Measurements from ENCODE around the gene NRIP3.

- TF ChIP-seq CTCF (IDR thresholded peaks at IDR 0.05) (no peak), POLR2A (IDR thresholded peaks at IDR 0.05) (no peak), EP300 (IDR thresholded peaks at IDR 0.05) (no peak)
These were observed 13.3 kb upstream of the NRIP3 start for GRCh38 chr11:9016916-9017642.
